WTC11 (cell line): Measurements from ENCODE around the gene TRUB1. TPM values are rescaled to one million over a fixed set of nuclear protein-coding genes. Genes with fewer than 3 reads are reported as not detected.
A peak's percentile ranks its signal among the peaks of the same experiment; 100 is the strongest.

Source experiments
- ATAC-seq: fragments of 200-7000 bp; cut with Tn5 transposase; 2 replicates; pipeline ENCODE4 v1.10.0; 2021; ENCODE audit warnings: mild to moderate bottlenecking, moderate library complexity
- CTCF ChIA-PET: fragments of 300-600 bp; sonication (Branson Sonifier 250); formaldehyde crosslinking; loops from one replicate; lab custom pipeline; 2021; ENCODE audit warnings: antibody characterized with exemption; lab: Charles Lee
- POLR2A ChIA-PET: fragments of 350-600 bp; sonication (Branson Sonifier 250); formaldehyde crosslinking; loops from one replicate; lab custom pipeline; 2021; ENCODE audit warnings: antibody characterized with exemption; lab: Charles Lee
- DNase-seq: peaks from one replicate; pipeline ENCODE4 v3.0.0; 2021; ENCODE audit warnings: low spot score
- H3K27ac Mint-ChIP-seq: 2 replicates; pipeline ENCODE4 v1.8.0; 2021; ENCODE audit warnings: mixed read lengths
- H3K27me3 Mint-ChIP-seq: 2 replicates; pipeline ENCODE4 v1.8.0; 2021; ENCODE audit warnings: low read depth, mild to moderate bottlenecking, moderate library complexity, mixed read lengths
- H3K36me3 Mint-ChIP-seq: 2 replicates; pipeline ENCODE4 v1.8.0; 2021; ENCODE audit warnings: mixed read lengths
- H3K4me1 Mint-ChIP-seq: 2 replicates; pipeline ENCODE4 v1.8.0; 2022; ENCODE audit warnings: mixed read lengths
- H3K4me3 Mint-ChIP-seq: 2 replicates; pipeline ENCODE4 v1.8.0; 2021; ENCODE audit warnings: mild to moderate bottlenecking, moderate library complexity, mixed read lengths
- H3K9me3 Mint-ChIP-seq: 2 replicates; pipeline ENCODE4 v1.8.0; 2021; ENCODE audit warnings: mixed read lengths
- CREB1 ChIP-seq: sonication (generic); formaldehyde crosslinking; IDR thresholded peaks from 2 replicates; pipeline ENCODE4 v1.8.0; 2023; ENCODE audit warnings: mild to moderate bottlenecking, missing genetic modification reagents
- E2F1 ChIP-seq: sonication (generic); formaldehyde crosslinking; IDR thresholded peaks from 2 replicates; pipeline ENCODE4 v1.8.0; 2022; ENCODE audit warnings: mild to moderate bottlenecking, missing genetic modification reagents
- ELF4 ChIP-seq: sonication (generic); formaldehyde crosslinking; IDR thresholded peaks from 2 replicates; pipeline ENCODE4 v1.8.1; 2022; ENCODE audit warnings: low read depth, mild to moderate bottlenecking, moderate library complexity, missing genetic modification reagents
- ERG ChIP-seq: fragments of 250-450 bp; sonication (Bioruptor Pico); IDR thresholded peaks from 2 replicates; pipeline ENCODE4 v1.8.0; 2021; ENCODE audit warnings: mild to moderate bottlenecking
- ESRRA ChIP-seq: sonication (generic); formaldehyde crosslinking; IDR thresholded peaks from 2 replicates; pipeline ENCODE4 v1.8.1; 2022; ENCODE audit warnings: mild to moderate bottlenecking, missing genetic modification reagents, borderline replicate concordance
- ETV6 ChIP-seq: sonication (generic); formaldehyde crosslinking; IDR thresholded peaks from 2 replicates; pipeline ENCODE4 v1.8.1; 2022; ENCODE audit warnings: mild to moderate bottlenecking, missing genetic modification reagents
- FOXK1 ChIP-seq: sonication (generic); formaldehyde crosslinking; IDR thresholded peaks from 2 replicates; pipeline ENCODE4 v1.8.0; 2022; ENCODE audit warnings: mild to moderate bottlenecking, moderate library complexity, missing genetic modification reagents
- FOXP4 ChIP-seq: sonication (generic); formaldehyde crosslinking; IDR thresholded peaks from 2 replicates; pipeline ENCODE4 v1.8.0; 2022; ENCODE audit warnings: mild to moderate bottlenecking, missing genetic modification reagents
- IRF2 ChIP-seq: sonication (generic); formaldehyde crosslinking; IDR thresholded peaks from 2 replicates; pipeline ENCODE4 v1.8.0; 2022; ENCODE audit warnings: low read depth, missing genetic modification reagents, borderline replicate concordance
- KAT7 ChIP-seq: sonication (generic); formaldehyde crosslinking; IDR thresholded peaks from 2 replicates; pipeline ENCODE4 v1.8.1; 2023; ENCODE audit warnings: missing genetic modification reagents, mild to moderate bottlenecking, borderline replicate concordance
- NR2C2 ChIP-seq: sonication (generic); formaldehyde crosslinking; IDR thresholded peaks from 2 replicates; pipeline ENCODE4 v1.8.0; 2022; ENCODE audit warnings: mild to moderate bottlenecking, missing genetic modification reagents
- OVOL2 ChIP-seq: fragments of 250-450 bp; sonication (Bioruptor Pico); IDR thresholded peaks from 2 replicates; pipeline ENCODE4 v1.9.0; 2021; ENCODE audit warnings: mild to moderate bottlenecking, borderline replicate concordance
- SP1 ChIP-seq: sonication (generic); formaldehyde crosslinking; conservative IDR thresholded peaks from 2 replicates; pipeline ENCODE4 v1.8.1; 2022; ENCODE audit warnings: missing genetic modification reagents
- USF1 ChIP-seq: sonication (generic); formaldehyde crosslinking; IDR thresholded peaks from 2 replicates; pipeline ENCODE4 v1.8.0; 2022; ENCODE audit warnings: mild to moderate bottlenecking, missing genetic modification reagents
- ZNF138 ChIP-seq: sonication (generic); formaldehyde crosslinking; conservative IDR thresholded peaks from 2 replicates; pipeline ENCODE4 v1.8.1; 2022; ENCODE audit warnings: mild to moderate bottlenecking, moderate library complexity, missing genetic modification reagents
- ZNF317 ChIP-seq: sonication (generic); formaldehyde crosslinking; IDR thresholded peaks from 2 replicates; pipeline ENCODE4 v1.8.1; 2023; ENCODE audit warnings: low read depth, mild to moderate bottlenecking, moderate library complexity, missing genetic modification reagents, borderline replicate concordance
- ZNF416 ChIP-seq: fragments of 250-450 bp; sonication (Bioruptor Pico); IDR thresholded peaks from 2 replicates; pipeline ENCODE4 v1.9.0; 2021; ENCODE audit warnings: mild to moderate bottlenecking, inconsistent platforms
- total RNA-seq: library from RNA; stranded (reverse); gene quantifications from 3 replicates; pipeline ENCODE4 v1.2.3, GENCODE V29; 2021
- TF ChIP-seq, protein P1 (sequence below): sonication (generic); formaldehyde crosslinking; IDR thresholded peaks from 2 replicates; pipeline ENCODE4 v1.8.1; 2023; ENCODE audit warnings: mild to moderate bottlenecking, missing genetic modification reagents

Gene TRUB1
- total RNA-seq, 1 experiment from 2014 or later = 27.8 TPM

- CTCF ChIA-PET = no interaction called here
These were observed 61.0 kb downstream of the TRUB1 start for GRCh38 chr10:114998993-114999392.

GRCh38 chr10:115001506-115002381 lies 63.7 kb downstream of the TRUB1 start:
- Mint-ChIP-seq H3K36me3 (no peaks in the 10 kb centered on the region), H3K27me3 (no peaks in the 10 kb centered on the region), H3K4me3 (no peak overlapping the region), H3K9me3 (no peaks in the 10 kb centered on the region), H3K27ac (peak overlapping the region; percentile 26), H3K4me1 (peaks cover 30% of the 10 kb centered on the region)
- POLR2A ChIA-PET = no interaction called here
- DNase-seq (no peak), ATAC-seq (peak; percentile 29)
- CTCF ChIA-PET = interaction anchor here (1.0 to 1.8 kb wide), 2 partner anchors 24 to 122 kb away, joined by 3 to 8 read pairs; no protein-coding TSS in a partner anchor
- TF ChIP-seq ZNF416 (CRISPR knock-in tag) (no peak), ETV6 (no peak), ESRRA (CRISPR knock-in tag) (no peak), IRF2 (CRISPR knock-in tag) (no peak), CREB1 (no peak), USF1 (CRISPR knock-in tag) (no peak), OVOL2 (no peak), E2F1 (no peak), ZNF317 (no peak), NR2C2 (CRISPR knock-in tag) (no peak)

More at GRCh38 chr10:114998993-114999392, 61.0 kb downstream of the TRUB1 start:
- H3K27ac Mint-ChIP-seq = peak overlapping the region; percentile 0
- peak; percentile 71 for ATAC-seq
- H3K9me3 Mint-ChIP-seq = no peaks in the 10 kb centered on the region
- peaks cover 27% of the 10 kb centered on the region for H3K4me1 Mint-ChIP-seq
- POLR2A ChIA-PET = no interaction called here
- TF ChIP-seq ERG (CRISPR knock-in tag) (no peak), OVOL2 (no peak), FOXK1 (CRISPR knock-in tag) (no peak), ELF4 (CRISPR knock-in tag) (no peak), KAT7 (CRISPR knock-in tag) (no peak), ESRRA (CRISPR knock-in tag) (no peak), CREB1 (no peak), ZNF138 (CRISPR knock-in tag) (no peak), SP1 (CRISPR knock-in tag) (no peak), FOXP4 (CRISPR knock-in tag) (no peak)
- TF ChIP-seq, protein P1, sequence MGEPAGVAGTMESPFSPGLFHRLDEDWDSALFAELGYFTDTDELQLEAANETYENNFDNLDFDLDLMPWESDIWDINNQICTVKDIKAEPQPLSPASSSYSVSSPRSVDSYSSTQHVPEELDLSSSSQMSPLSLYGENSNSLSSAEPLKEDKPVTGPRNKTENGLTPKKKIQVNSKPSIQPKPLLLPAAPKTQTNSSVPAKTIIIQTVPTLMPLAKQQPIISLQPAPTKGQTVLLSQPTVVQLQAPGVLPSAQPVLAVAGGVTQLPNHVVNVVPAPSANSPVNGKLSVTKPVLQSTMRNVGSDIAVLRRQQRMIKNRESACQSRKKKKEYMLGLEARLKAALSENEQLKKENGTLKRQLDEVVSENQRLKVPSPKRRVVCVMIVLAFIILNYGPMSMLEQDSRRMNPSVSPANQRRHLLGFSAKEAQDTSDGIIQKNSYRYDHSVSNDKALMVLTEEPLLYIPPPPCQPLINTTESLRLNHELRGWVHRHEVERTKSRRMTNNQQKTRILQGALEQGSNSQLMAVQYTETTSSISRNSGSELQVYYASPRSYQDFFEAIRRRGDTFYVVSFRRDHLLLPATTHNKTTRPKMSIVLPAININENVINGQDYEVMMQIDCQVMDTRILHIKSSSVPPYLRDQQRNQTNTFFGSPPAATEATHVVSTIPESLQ = no peak
- DNase-seq = no peak
- no peak overlapping the region for H3K4me3 Mint-ChIP-seq
- H3K36me3 Mint-ChIP-seq = no peaks in the 10 kb centered on the region
- H3K27me3 Mint-ChIP-seq = no peaks in the 10 kb centered on the region
